K562 (cell line): ENCODE measurements around the gene PSMC2. TPM values are rescaled to one million over a fixed set of nuclear protein-coding genes. Genes with fewer than 3 reads are reported as not detected.
A peak's percentile ranks its signal among the peaks of the same experiment; 100 is the strongest.

Experiments
- CBX8 ChIP-seq: fragments of 200-600 bp; sonication (generic); IDR thresholded peaks from 2 replicates; pipeline ENCODE4 v1.6.1; 2012; ENCODE audit warnings: borderline replicate concordance, mixed run types, low read depth, mild to moderate bottlenecking, moderate library complexity, mixed read lengths, low read length, control low read depth, inconsistent platforms; ENCODE audit not compliant: poor library complexity, severe bottlenecking; ENCODE audit errors: extremely low read depth
- ETV6 ChIP-seq, 3 experiments: fragments of 150-350 bp in 1 of 3; sonication (generic) in 1 of 3; formaldehyde crosslinking in 1 of 3; IDR thresholded peaks; 2 replicates each; pipeline versions ENCODE4 v1.6.1 to v1.8.0; 2014 to 2022; ENCODE audit warnings: borderline replicate concordance in 2 of 3, low read depth in 2 of 3, antibody characterized with exemption in 1 of 3, low read length in 1 of 3, mild to moderate bottlenecking in 1 of 3, missing genetic modification reagents in 1 of 3
- GABPB2 ChIP-seq: fragments of 250-450 bp; sonication (Bioruptor Pico); conservative IDR thresholded peaks from 2 replicates; pipeline ENCODE4 v1.5.1; 2021; ENCODE audit warnings: mild to moderate bottlenecking
- GATA2 ChIP-seq: sonication (generic); formaldehyde crosslinking; IDR thresholded peaks from 2 replicates; pipeline ENCODE4 v1.4.0; 2020; ENCODE audit warnings: mild to moderate bottlenecking, missing genetic modification reagents
- GTF2A2 ChIP-seq: IDR thresholded peaks from 2 replicates; pipeline ENCODE4 v1.6.1; 2016; ENCODE audit warnings: mild to moderate bottlenecking, missing genetic modification characterization, missing compliant biosample characterization
- MBD2 ChIP-seq: sonication (generic); IDR thresholded peaks from 2 replicates; pipeline ENCODE4 v1.6.1; 2016; ENCODE audit warnings: low read depth, borderline replicate concordance
- MECOM ChIP-seq: fragments of 250-450 bp; sonication (Bioruptor Pico); IDR thresholded peaks from 2 replicates; pipeline ENCODE4 v1.8.0; 2022; ENCODE audit warnings: inconsistent platforms
- RBBP5 ChIP-seq: fragments of 200-600 bp; sonication (generic); IDR thresholded peaks from 2 replicates; pipeline ENCODE4 v1.6.1; 2012; ENCODE audit warnings: borderline replicate concordance, mild to moderate bottlenecking, low read length, control low read depth, inconsistent platforms; ENCODE audit not compliant: insufficient read depth, poor library complexity, severe bottlenecking
- SMARCB1 ChIP-seq: IDR thresholded peaks from 2 replicates; pipeline ENCODE4 v1.6.1; 2011; ENCODE audit warnings: improper control_type of control experiment, low read depth; ENCODE audit not compliant: insufficient read length
- VEZF1 ChIP-seq: fragments of 200-800 bp; sonication (Bioruptor generic); IDR thresholded peaks from 2 replicates; pipeline ENCODE4 v1.6.1; 2017; ENCODE audit warnings: missing genetic modification characterization, missing compliant biosample characterization
- ZFX ChIP-seq: sonication (generic); formaldehyde crosslinking; IDR thresholded peaks from 2 replicates; pipeline ENCODE4 v1.8.0; 2022; ENCODE audit warnings: mild to moderate bottlenecking, missing genetic modification reagents, moderate library complexity
- ZNF121 ChIP-seq: sonication (generic); formaldehyde crosslinking; conservative IDR thresholded peaks from 2 replicates; pipeline ENCODE4 v1.8.0; 2022; ENCODE audit warnings: missing genetic modification reagents
- ZNF23 ChIP-seq: fragments of 250-450 bp; sonication (Bioruptor Pico); IDR thresholded peaks from 2 replicates; pipeline ENCODE4 v1.4.0; 2020; ENCODE audit warnings: mild to moderate bottlenecking
- ZNF785 ChIP-seq: fragments of 250-450 bp; sonication (Bioruptor Pico); IDR thresholded peaks from 2 replicates; pipeline ENCODE4 v1.4.0; 2020; ENCODE audit warnings: mild to moderate bottlenecking
- polyA plus RNA-seq, 8 experiments: library from polyadenylated mRNA; depleted of rRNA in 4 of 8; stranded (reverse) in 5 of 8; unstranded in 3 of 8; fragments of >200 nt; fragmentation: Nextera tagmentation in 2 of 8; fragmentation: Illumina TruSeq in 1 of 8; extraction: Ambion mirVana in 2 of 8; extraction: Trizol in 1 of 8; gene quantifications; 2 replicates each; pipeline versions ENCODE4 v1.2.1 to v1.2.3, GENCODE V29; 2011 to 2014; ENCODE audit warnings: inconsistent platforms in 1 of 8, missing spikeins in 1 of 8
- total RNA-seq, 7 experiments: library from RNA; depleted of rRNA in 6 of 7; stranded (reverse); fragments of >200 nt in 6 of 7; fragmentation: Illumina TruSeq in 2 of 7; extraction: Trizol in 2 of 7; gene quantifications; 2 replicates each; pipeline versions ENCODE4 v1.2.1 to v1.2.3, GENCODE V29; 2011 to 2021; ENCODE audit warnings: low replicate concordance in 1 of 7
- TF ChIP-seq, protein P1 (sequence below): sonication (generic); formaldehyde crosslinking; IDR thresholded peaks from 2 replicates; pipeline ENCODE4 v1.9.0; 2022; ENCODE audit warnings: mild to moderate bottlenecking, missing genetic modification reagents
- TF ChIP-seq, protein P2 (sequence below): fragments of 450-650 bp; IDR thresholded peaks from 2 replicates; pipeline ENCODE4 v1.6.1; 2017; ENCODE audit warnings: antibody characterized with exemption, mild to moderate bottlenecking
- TF ChIP-seq, protein P3 (sequence below): sonication (generic); formaldehyde crosslinking; IDR thresholded peaks from 2 replicates; pipeline ENCODE4 v1.8.1; 2022; ENCODE audit warnings: missing genetic modification reagents

The PSMC2 gene
- total and polyA plus RNA-seq, 9 of the 15 experiments (the other 6 are each of a cell fraction or from before 2014, with no cell fraction given): 316 to 1,105 (median 511) TPM

DNA sequence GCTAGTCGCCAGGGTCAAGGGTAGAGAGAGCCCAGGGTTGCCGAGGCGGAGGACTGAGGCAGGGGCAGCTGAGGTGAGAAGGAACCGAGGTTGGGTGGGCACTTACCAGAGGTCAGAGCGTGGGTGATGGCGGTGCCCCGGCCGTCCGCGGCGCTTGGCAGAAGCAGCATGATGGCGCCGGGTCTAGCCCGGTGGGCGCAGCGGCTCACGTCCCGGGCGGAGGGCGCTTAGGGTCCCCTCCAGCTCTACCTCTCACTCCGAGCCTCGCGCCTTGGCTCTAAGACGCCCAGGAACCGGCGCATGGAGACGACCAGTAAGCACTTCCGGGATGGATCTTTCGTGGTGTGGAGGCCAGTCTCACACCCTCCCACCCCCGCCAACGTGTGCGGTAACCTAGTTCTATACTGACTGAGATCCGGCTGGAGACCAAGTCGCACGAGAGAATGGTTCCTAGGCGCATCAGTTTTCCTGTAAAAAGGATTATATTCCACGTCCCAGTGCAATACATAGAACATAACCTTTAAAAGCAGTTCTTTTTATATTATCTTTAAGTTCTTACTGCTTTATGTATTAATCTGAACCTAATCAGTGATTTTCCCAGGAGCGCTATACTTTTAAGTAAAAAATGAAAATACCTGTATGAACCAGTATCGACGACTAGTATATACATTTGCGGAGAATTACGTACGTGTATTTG, 2.8 kb upstream of the PSMC2 start, which contains the start of gene DNAJC2 (continued):
- TF ChIP-seq, protein P1, sequence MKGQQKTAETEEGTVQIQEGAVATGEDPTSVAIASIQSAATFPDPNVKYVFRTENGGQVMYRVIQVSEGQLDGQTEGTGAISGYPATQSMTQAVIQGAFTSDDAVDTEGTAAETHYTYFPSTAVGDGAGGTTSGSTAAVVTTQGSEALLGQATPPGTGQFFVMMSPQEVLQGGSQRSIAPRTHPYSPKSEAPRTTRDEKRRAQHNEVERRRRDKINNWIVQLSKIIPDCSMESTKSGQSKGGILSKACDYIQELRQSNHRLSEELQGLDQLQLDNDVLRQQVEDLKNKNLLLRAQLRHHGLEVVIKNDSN (CRISPR knock-in tag): no peak
- no peak for TF ChIP-seq CBX8
- peak; percentile 85; the same call in 1 of the 2 replicates for TF ChIP-seq GTF2A2 (tag)
- no peak for TF ChIP-seq ZNF23 (CRISPR knock-in tag)
- peak; percentile 66 for TF ChIP-seq MBD2
- peak; percentile 92 for TF ChIP-seq VEZF1
- peak; percentile 97 for TF ChIP-seq RBBP5
- no peak for TF ChIP-seq ZNF121 (CRISPR knock-in tag)
- TF ChIP-seq, protein P2, sequence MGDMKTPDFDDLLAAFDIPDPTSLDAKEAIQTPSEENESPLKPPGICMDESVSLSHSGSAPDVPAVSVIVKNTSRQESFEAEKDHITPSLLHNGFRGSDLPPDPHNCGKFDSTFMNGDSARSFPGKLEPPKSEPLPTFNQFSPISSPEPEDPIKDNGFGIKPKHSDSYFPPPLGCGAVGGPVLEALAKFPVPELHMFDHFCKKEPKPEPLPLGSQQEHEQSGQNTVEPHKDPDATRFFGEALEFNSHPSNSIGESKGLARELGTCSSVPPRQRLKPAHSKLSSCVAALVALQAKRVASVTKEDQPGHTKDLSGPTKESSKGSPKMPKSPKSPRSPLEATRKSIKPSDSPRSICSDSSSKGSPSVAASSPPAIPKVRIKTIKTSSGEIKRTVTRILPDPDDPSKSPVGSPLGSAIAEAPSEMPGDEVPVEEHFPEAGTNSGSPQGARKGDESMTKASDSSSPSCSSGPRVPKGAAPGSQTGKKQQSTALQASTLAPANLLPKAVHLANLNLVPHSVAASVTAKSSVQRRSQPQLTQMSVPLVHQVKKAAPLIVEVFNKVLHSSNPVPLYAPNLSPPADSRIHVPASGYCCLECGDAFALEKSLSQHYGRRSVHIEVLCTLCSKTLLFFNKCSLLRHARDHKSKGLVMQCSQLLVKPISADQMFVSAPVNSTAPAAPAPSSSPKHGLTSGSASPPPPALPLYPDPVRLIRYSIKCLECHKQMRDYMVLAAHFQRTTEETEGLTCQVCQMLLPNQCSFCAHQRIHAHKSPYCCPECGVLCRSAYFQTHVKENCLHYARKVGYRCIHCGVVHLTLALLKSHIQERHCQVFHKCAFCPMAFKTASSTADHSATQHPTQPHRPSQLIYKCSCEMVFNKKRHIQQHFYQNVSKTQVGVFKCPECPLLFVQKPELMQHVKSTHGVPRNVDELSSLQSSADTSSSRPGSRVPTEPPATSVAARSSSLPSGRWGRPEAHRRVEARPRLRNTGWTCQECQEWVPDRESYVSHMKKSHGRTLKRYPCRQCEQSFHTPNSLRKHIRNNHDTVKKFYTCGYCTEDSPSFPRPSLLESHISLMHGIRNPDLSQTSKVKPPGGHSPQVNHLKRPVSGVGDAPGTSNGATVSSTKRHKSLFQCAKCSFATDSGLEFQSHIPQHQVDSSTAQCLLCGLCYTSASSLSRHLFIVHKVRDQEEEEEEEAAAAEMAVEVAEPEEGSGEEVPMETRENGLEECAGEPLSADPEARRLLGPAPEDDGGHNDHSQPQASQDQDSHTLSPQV: peak; percentile 62
- no peak for TF ChIP-seq GATA2
- TF ChIP-seq ZFX (CRISPR knock-in tag): peak; percentile 82
- TF ChIP-seq ETV6 (IDR thresholded peaks at IDR 0.05; ENCODE audit: borderline replicate concordance in 1 of 2, low read depth in 2 of 2, low read length in 1 of 2): peak in 1 of 2 experiments; percentile 62; a peak in 2 of 4 replicates
- no peak for TF ChIP-seq ETV6 (CRISPR knock-in tag; IDR thresholded peaks at IDR 0.05; ENCODE audit: borderline replicate concordance)
- TF ChIP-seq, protein P3, sequence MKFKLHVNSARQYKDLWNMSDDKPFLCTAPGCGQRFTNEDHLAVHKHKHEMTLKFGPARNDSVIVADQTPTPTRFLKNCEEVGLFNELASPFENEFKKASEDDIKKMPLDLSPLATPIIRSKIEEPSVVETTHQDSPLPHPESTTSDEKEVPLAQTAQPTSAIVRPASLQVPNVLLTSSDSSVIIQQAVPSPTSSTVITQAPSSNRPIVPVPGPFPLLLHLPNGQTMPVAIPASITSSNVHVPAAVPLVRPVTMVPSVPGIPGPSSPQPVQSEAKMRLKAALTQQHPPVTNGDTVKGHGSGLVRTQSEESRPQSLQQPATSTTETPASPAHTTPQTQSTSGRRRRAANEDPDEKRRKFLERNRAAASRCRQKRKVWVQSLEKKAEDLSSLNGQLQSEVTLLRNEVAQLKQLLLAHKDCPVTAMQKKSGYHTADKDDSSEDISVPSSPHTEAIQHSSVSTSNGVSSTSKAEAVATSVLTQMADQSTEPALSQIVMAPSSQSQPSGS (CRISPR knock-in tag): no peak
- no peak for TF ChIP-seq ZNF785 (CRISPR knock-in tag)
- TF ChIP-seq GABPB2: no peak
- TF ChIP-seq SMARCB1: no peak
- TF ChIP-seq MECOM (CRISPR knock-in tag): no peak
